Measurements from ENCODE around the gene CHTOP.
A peak's percentile ranks its signal among the peaks of the same experiment; 100 is the strongest.

DNA sequence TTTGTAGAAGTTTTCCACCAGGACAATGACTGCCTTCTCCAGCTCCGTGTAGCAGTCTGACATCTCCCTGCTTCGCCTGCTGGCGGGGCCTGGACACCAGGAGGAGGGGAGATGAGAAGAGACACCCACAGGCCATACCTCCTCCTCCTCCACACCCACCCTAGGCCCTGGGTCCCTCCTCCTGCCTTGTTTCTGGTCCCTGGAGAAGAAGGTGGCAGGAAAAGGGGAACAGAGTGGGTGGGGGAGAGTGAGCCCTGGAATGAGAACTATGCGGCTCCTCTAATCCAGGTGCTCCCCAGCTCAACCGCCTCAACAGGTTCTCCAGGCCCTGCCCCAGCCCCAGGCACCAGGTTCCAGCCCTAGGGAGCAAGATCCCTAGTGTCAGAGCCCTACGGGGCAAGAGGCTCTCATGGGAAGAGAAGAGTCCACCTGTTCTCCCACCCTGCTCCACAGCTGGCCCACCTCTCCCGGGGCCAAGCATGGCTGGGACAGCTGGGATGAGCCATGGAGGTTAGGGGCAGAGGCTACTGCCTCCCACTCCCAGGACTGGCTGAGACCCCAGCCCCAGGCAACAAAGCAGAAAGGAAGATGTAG lies 25.7 kb upstream of the CHTOP start:
- peak in 1 of 2 donors; percentile 9 for TF ChIP-seq POLR2A (IDR thresholded peaks at IDR 0.05)
- TF ChIP-seq, protein P1, sequence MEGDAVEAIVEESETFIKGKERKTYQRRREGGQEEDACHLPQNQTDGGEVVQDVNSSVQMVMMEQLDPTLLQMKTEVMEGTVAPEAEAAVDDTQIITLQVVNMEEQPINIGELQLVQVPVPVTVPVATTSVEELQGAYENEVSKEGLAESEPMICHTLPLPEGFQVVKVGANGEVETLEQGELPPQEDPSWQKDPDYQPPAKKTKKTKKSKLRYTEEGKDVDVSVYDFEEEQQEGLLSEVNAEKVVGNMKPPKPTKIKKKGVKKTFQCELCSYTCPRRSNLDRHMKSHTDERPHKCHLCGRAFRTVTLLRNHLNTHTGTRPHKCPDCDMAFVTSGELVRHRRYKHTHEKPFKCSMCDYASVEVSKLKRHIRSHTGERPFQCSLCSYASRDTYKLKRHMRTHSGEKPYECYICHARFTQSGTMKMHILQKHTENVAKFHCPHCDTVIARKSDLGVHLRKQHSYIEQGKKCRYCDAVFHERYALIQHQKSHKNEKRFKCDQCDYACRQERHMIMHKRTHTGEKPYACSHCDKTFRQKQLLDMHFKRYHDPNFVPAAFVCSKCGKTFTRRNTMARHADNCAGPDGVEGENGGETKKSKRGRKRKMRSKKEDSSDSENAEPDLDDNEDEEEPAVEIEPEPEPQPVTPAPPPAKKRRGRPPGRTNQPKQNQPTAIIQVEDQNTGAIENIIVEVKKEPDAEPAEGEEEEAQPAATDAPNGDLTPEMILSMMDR (IDR thresholded peaks at IDR 0.05) = no peak

Data from heart left ventricle (tissue), 13 donors.